Common myeloid progenitor, CD34-positive (primary cell): Measurements from ENCODE around the gene IL18R1.

Source experiments
- CTCF ChIA-PET: fragments of 350-600 bp; sonication (Branson Sonifier 250); formaldehyde crosslinking; loops from one replicate; lab custom pipeline; 2021; ENCODE audit warnings: antibody characterized with exemption; lab: Charles Lee
- POLR2A ChIA-PET: fragments of 350-600 bp; sonication (Branson Sonifier 250); formaldehyde crosslinking; loops from one replicate; lab custom pipeline; 2021; ENCODE audit warnings: antibody characterized with exemption; lab: Charles Lee
- DNase-seq, 3 donors: peaks; one replicate each; pipeline versions ENCODE4 v3.0.0 to v3.0.0-alpha.2; 2013
- H3K27ac ChIP-seq, 2 experiments: 1 replicate in 1 of 2; 2 replicates in 1 of 2; pipeline ENCODE4 v1.7.0; 2013; ENCODE audit warnings: inconsistent platforms in 2 of 2, low read length in 2 of 2, mild to moderate bottlenecking in 2 of 2, low read depth in 1 of 2, moderate library complexity in 1 of 2; ENCODE audit not compliant: severe bottlenecking in 2 of 2, insufficient read depth in 1 of 2, poor library complexity in 1 of 2
- H3K27me3 ChIP-seq, 5 experiments: replicated peaks in 2 of 5; 1 replicate in 3 of 5; 2 replicates in 2 of 5; pipeline versions ENCODE4 v1.6.1 to v1.7.0; 2013; ENCODE audit warnings: low read length in 4 of 5, mild to moderate bottlenecking in 2 of 5, moderate library complexity in 2 of 5, inconsistent platforms in 1 of 5; ENCODE audit not compliant: insufficient read depth in 5 of 5, control insufficient read depth in 4 of 5
- H3K36me3 ChIP-seq, 4 experiments: 1 replicate in 2 of 4; 2 replicates in 2 of 4; pipeline versions ENCODE4 v1.6.1 to v1.7.0; 2013; ENCODE audit warnings: low read length in 3 of 4, control low read depth in 1 of 4, mild to moderate bottlenecking in 1 of 4; ENCODE audit not compliant: control insufficient read depth in 4 of 4, insufficient read depth in 4 of 4
- H3K4me1 ChIP-seq, 4 experiments: 1 replicate in 3 of 4; 2 replicates in 1 of 4; pipeline versions ENCODE4 v1.6.1 to v1.7.1; 2013; ENCODE audit warnings: low read length in 3 of 4, mild to moderate bottlenecking in 3 of 4, control low read depth in 1 of 4, inconsistent platforms in 1 of 4, moderate library complexity in 1 of 4; ENCODE audit not compliant: control insufficient read depth in 4 of 4, insufficient read depth in 4 of 4; ENCODE audit errors: control extremely low read depth in 1 of 4
- H3K4me3 ChIP-seq, 7 experiments: 1 replicate in 4 of 7; 2 replicates in 3 of 7; pipeline versions ENCODE4 v1.5.1 to v1.7.0; 2013; ENCODE audit warnings: mild to moderate bottlenecking in 7 of 7, low read length in 6 of 7, moderate library complexity in 6 of 7, inconsistent platforms in 2 of 7, low read depth in 2 of 7, control low read depth in 1 of 7; ENCODE audit not compliant: insufficient read depth in 4 of 7, control insufficient read depth in 1 of 7; ENCODE audit errors: extremely low read depth in 1 of 7
- H3K9me3 ChIP-seq, 5 experiments: 1 replicate in 4 of 5; 2 replicates in 1 of 5; pipeline versions ENCODE4 v1.6.1 to v1.7.1; 2013; ENCODE audit warnings: low read length in 4 of 5, mild to moderate bottlenecking in 2 of 5, inconsistent platforms in 1 of 5, low read depth in 1 of 5, moderate library complexity in 1 of 5; ENCODE audit not compliant: control insufficient read depth in 4 of 5, insufficient read depth in 2 of 5; ENCODE audit errors: control extremely low read depth in 1 of 5
- WGBS: methylation state at CpG from one replicate; pipeline ENCODE4 v1.1.5; 2013; ENCODE audit not compliant: insufficient coverage; 5-methylcytosine and 5-hydroxymethylcytosine counted together

Gene IL18R1

GRCh38 chr2:102434655-102435381, 79.2 kb downstream of the IL18R1 start:
- ChIA-PET POLR2A (no interaction called here), CTCF (interaction anchor here (0.8 to 4.0 kb wide), 2 partner anchors 9 to 10 kb away, joined by 3 to 21 read pairs; no protein-coding TSS in a partner anchor)
- Histone ChIP-seq H3K4me3 (no peak overlapping the region), H3K27me3 (no peaks in the 10 kb centered on the region), H3K4me1 (peaks cover 7 to 28% (median 19%) of the 10 kb centered on the region in 4 experiments), H3K27ac (no peak overlapping the region), H3K36me3 (no peaks in the 10 kb centered on the region), H3K9me3 (no peaks in the 10 kb centered on the region)
- peak in 1 of 3 donors; percentile 29 for DNase-seq
- WGBS: 95% methylated on average over 2 of the region's 2 CpGs

DNA sequence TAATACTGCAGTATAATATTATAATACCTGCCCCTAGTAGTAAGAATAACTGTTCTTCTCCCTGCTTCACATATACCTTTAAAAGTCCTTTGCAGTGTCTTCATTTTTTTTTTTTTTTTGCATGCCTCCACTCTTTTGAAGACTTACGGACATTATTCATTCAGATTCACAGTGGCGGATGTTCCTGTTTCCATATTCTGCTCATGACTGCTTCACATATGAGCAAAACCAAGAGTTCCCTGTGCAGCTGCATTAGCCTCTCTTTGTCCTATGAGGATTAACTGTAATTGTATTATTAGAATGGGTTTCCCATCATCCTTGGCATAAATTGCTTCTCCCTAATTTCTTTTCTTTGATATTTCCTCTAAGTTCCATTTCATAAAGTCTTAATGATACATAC, 80.1 kb downstream of the IL18R1 start:
- POLR2A ChIA-PET: no interaction called here
- Histone ChIP-seq H3K9me3 (no peaks in the 10 kb centered on the region), H3K27ac (no peak overlapping the region), H3K27me3 (no peaks in the 10 kb centered on the region), H3K36me3 (no peaks in the 10 kb centered on the region), H3K4me1 (peaks cover 7 to 28% (median 19%) of the 10 kb centered on the region in 4 experiments), H3K4me3 (no peak overlapping the region)
- WGBS: no CpG with 5 or more reads among the region's 2 CpGs
- no peak for DNase-seq
- CTCF ChIA-PET: interaction anchor here (0.8 to 4.3 kb wide), 5 partner anchors 8 to 195 kb away, joined by 3 to 21 read pairs (median 4); no protein-coding TSS in a partner anchor

DNA sequence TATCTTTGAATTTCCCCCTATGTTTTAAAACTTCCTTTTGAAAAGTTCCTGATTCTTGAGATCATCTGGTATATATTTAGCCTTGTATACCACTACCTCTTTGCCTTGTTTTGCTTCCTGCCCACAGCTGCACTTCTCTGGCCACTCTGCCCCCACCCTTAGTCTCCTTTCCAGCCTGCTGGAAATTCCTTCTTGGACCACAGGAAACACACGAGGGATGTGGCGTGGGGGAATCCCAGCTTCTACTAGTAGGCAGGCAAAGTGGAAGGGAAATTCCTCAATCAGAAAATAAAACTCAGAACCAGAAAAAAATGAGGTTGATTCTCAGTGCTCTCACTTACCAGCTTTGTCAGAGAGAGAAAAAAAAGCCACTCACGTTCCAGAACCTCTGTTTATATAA, 80.7 kb downstream of the IL18R1 start:
- no peaks in the 10 kb centered on the region for H3K27me3 ChIP-seq
- peak in 1 of 3 donors; percentile 12 for DNase-seq
- H3K27ac ChIP-seq: no peak overlapping the region
- peaks cover 7 to 28% (median 19%) of the 10 kb centered on the region in 4 experiments for H3K4me1 ChIP-seq
- no CpG with 5 or more reads among the region's 3 CpGs for WGBS
- CTCF ChIA-PET: interaction anchor here (1.3 to 4.3 kb wide), 4 partner anchors 12 to 196 kb away, joined by 3 to 16 read pairs (median 4); no protein-coding TSS in a partner anchor
- no peaks in the 10 kb centered on the region for H3K9me3 ChIP-seq
- no peak overlapping the region for H3K4me3 ChIP-seq
- H3K36me3 ChIP-seq: no peaks in the 10 kb centered on the region
- POLR2A ChIA-PET: no interaction called here

DNA sequence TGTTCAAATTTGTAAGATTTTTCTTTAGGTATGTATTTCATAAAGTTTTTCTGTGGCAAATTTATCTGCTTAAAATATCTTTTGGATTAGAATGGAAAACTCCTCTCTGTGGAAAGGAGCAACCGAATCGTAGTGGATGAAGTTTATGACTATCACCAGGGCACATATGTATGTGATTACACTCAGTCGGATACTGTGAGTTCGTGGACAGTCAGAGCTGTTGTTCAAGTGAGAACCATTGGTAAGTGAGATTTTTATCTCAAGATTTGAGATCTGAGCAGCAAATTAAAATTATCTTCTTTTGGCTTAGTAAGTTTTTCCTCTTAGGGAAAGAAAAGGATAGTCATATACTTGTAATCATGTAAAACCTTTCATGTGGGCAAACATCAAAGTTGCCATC, 81.5 kb downstream of the IL18R1 start:
- ChIA-PET POLR2A (no interaction called here), CTCF (interaction anchor here (1.1 to 4.3 kb wide), 4 partner anchors 11 to 431 kb away, joined by 3 to 16 read pairs (median 4); no protein-coding TSS in a partner anchor)
- 100% methylated on average over 4 of the region's 4 CpGs for WGBS
- Histone ChIP-seq H3K36me3 (no peaks in the 10 kb centered on the region), H3K9me3 (no peaks in the 10 kb centered on the region), H3K4me1 (peaks cover 7 to 28% (median 19%) of the 10 kb centered on the region in 4 experiments), H3K27me3 (no peaks in the 10 kb centered on the region), H3K27ac (no peak overlapping the region), H3K4me3 (no peak overlapping the region)
- no peak for DNase-seq

DNA sequence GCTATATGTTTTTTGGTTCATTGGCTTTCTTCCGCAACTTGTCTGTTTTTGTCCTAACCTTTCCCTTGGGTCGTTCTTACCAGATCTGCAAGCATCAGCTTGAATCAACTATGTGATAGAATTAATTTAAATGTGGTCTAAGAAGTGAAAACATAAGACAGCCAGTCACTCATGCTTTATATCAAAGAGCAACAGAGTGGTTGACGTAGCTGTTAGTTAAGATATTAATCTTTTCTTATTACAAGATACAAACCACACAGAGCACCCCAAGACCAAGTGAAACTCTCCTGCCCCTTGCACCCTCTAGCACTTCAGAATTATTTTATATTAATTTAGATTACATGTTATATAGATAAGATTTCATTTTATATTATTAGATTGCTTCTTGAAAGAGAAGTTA, 82.5 kb downstream of the IL18R1 start:
- POLR2A ChIA-PET: no interaction called here
- H3K27me3 ChIP-seq: no peaks in the 10 kb centered on the region
- no peaks in the 10 kb centered on the region for H3K9me3 ChIP-seq
- no peaks in the 10 kb centered on the region for H3K36me3 ChIP-seq
- H3K4me1 ChIP-seq: peaks cover 11 to 32% (median 23%) of the 10 kb centered on the region in 4 experiments
- CTCF ChIA-PET: interaction anchor here (1.1 to 4.3 kb wide), 3 partner anchors 184 to 432 kb away, joined by 3 to 16 read pairs (median 4); no protein-coding TSS in a partner anchor
- H3K27ac ChIP-seq: no peak overlapping the region
- 100% methylated on average over 1 of the region's 3 CpGs for WGBS
- no peak overlapping the region for H3K4me3 ChIP-seq
- DNase-seq: no peak

GRCh38 chr2:102438578-102438977, 83.0 kb downstream of the IL18R1 start:
- Histone ChIP-seq H3K27me3 (no peaks in the 10 kb centered on the region), H3K9me3 (no peaks in the 10 kb centered on the region), H3K4me1 (peaks cover 11 to 34% (median 25%) of the 10 kb centered on the region in 4 experiments), H3K27ac (no peak overlapping the region), H3K36me3 (no peaks in the 10 kb centered on the region), H3K4me3 (no peak overlapping the region)
- ChIA-PET CTCF (interaction anchor here (1.9 to 4.3 kb wide), 2 partner anchors 184 to 198 kb away, joined by 4 to 16 read pairs; no protein-coding TSS in a partner anchor), POLR2A (no interaction called here)
- WGBS: 100% methylated on average over 2 of the region's 2 CpGs
- DNase-seq: no peak
